Activated CD4-positive, alpha-beta memory T cell treated with anti-CD3 and anti-CD28 coated beads for 36 hours (primary cell): ENCODE results near the gene SDF4. TPM values are rescaled to one million over a fixed set of nuclear protein-coding genes. Genes with fewer than 3 reads are reported as not detected.

ENCODE experiments used
- CTCF ChIA-PET: fragments of 350-600 bp; sonication (Branson Sonifier 250); formaldehyde crosslinking; loops from one replicate; lab custom pipeline; 2021; ENCODE audit warnings: antibody characterized with exemption, inconsistent platforms; lab: Charles Lee
- POLR2A ChIA-PET: fragments of 350-600 bp; sonication (Branson Sonifier 250); formaldehyde crosslinking; loops from one replicate; lab custom pipeline; 2021; ENCODE audit warnings: antibody characterized with exemption; lab: Charles Lee
- DNase-seq: peaks from one replicate; pipeline ENCODE4 v3.0.0-alpha.2; 2020
- H3K27ac Mint-ChIP-seq: one replicate; pipeline ENCODE4 v1.8.0; 2021; ENCODE audit warnings: mixed read lengths
- H3K27me3 Mint-ChIP-seq: one replicate; pipeline ENCODE4 v1.8.0; 2021; ENCODE audit warnings: mixed read lengths
- H3K36me3 Mint-ChIP-seq: one replicate; pipeline ENCODE4 v1.8.0; 2021; ENCODE audit warnings: mixed read lengths
- H3K4me1 Mint-ChIP-seq: one replicate; pipeline ENCODE4 v1.8.0; 2021; ENCODE audit warnings: low read depth, mixed read lengths
- H3K4me3 Mint-ChIP-seq: one replicate; pipeline ENCODE4 v1.8.0; 2021; ENCODE audit warnings: mild to moderate bottlenecking, mixed read lengths
- H3K9me3 Mint-ChIP-seq: one replicate; pipeline ENCODE4 v1.8.0; 2021; ENCODE audit warnings: mixed read lengths
- intact Hi-C: fragments of 100-400 bp; cut with micrococcal nuclease; formaldehyde crosslinking; loops from one replicate; pipeline ENCODE4 v1.15.1; 2023
- total RNA-seq, 2 experiments: library from RNA; stranded (reverse); gene quantifications; one replicate each; pipeline ENCODE4 v1.2.3, GENCODE V29; 2021

SDF4 gene
- total RNA-seq, 2 experiments from 2014 or later: 302 to 305 TPM

- intact Hi-C loops: loop anchor here (5.0 kb wide), 2 partner anchors 92 to 153 kb away; partner anchors contain the start of genes ACAP3 and PUSL1
- Mint-ChIP-seq H3K36me3 (peaks cover 80% of the 10 kb centered on the region), H3K27ac (peak overlapping the region; percentile 100), H3K4me1 (peaks cover 51% of the 10 kb centered on the region), H3K9me3 (no peaks in the 10 kb centered on the region), H3K4me3 (peak overlapping the region; percentile 93), H3K27me3 (no peaks in the 10 kb centered on the region)
- DNase-seq: peak; percentile 63
- ChIA-PET POLR2A (interaction anchor here (0.8 to 5.7 kb wide), 8 partner anchors 9 to 182 kb away, joined by 3 to 107 read pairs (median 6); partner anchors contain the start of genes B3GALT6, SDF4 and TNFRSF18), CTCF (interaction anchor here (0.6 to 3.0 kb wide), 4 partner anchors 8 to 93 kb away, joined by 3 to 18 read pairs (median 6); partner anchors contain the start of genes SDF4 and TNFRSF18)
These were observed 16.6 kb downstream of the SDF4 start for GRCh38 chr1:1215080-1215676.

DNA sequence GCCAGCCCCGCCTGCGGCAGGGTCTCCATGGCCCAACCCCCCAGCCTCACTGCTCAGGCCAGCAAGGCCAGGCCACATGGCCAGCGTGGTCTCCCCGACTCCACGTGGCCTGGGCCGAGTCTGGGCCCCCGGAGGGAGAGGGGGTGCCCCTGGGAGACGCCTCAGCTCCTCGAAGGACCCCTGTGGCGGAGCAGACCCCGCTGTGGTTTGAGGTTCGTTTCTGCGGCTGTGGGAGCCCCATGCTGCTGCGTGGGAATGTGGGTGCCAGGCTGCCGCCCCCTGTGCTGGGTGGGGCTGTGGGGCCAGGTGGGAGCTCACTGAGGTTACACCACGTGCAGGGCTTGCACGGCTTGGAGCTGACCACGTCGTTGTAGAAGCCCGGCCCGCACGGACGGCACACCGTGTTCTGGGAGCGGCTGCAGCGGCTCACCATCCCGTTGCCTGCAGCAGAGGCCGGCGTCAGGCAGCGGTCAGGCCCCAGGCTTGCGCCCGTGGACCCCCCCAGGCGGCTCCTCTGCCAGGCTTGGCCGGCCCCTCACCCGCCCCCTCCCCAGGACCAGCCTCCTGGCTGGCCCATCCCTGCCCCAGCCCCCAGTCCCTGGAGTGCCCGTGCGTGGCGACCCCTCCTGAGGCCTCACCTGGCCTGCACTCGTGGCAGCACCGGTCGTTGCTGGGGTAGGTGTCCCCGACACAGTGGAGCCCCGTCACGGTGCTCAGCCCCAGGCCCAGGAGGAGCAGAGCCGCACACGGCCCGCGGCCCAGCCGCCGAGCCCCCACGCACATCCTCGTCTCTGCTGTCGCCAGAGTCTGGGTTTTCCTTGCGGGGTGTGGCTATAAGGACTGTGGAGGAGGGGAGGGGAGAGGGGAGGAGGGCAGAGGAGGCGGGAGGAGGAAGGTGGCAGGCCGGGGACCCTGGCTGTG, 18.2 kb downstream of the SDF4 start, which contains the start of gene TNFRSF4:
TNFRSF4 (minus strand) TSS at position 809 of the 921 bp plus-strand sequence; CDS start at position 783, 26 bp downstream.
- DNase-seq: peak; percentile 73
- peak within 1 kb of the TSS; percentile 100 for H3K27ac Mint-ChIP-seq
- H3K4me3 Mint-ChIP-seq: peak within 1 kb of the TSS; percentile 93
- H3K4me1 Mint-ChIP-seq: peaks cover 49% of the 10 kb centered on the region
- H3K27me3 Mint-ChIP-seq: no peaks in the 10 kb centered on the region
- CTCF ChIA-PET: interaction anchor here (2.0 kb wide), 1 partner anchor 91 kb away, joined by 6 read pairs; no protein-coding TSS in a partner anchor
- intact Hi-C loops: no loop called here
- H3K36me3 Mint-ChIP-seq: peaks cover 78% of the 10 kb centered on the region
- no peaks in the 10 kb centered on the region for H3K9me3 Mint-ChIP-seq
- POLR2A ChIA-PET: interaction anchor here (1.3 to 2.3 kb wide), 2 partner anchors 13 to 17 kb away, joined by 3 to 7 read pairs; no protein-coding TSS in a partner anchor

GRCh38 chr1:1212780-1213344, 18.9 kb downstream of the SDF4 start:
- Mint-ChIP-seq H3K9me3 (no peaks in the 10 kb centered on the region), H3K36me3 (peaks cover 76% of the 10 kb centered on the region), H3K4me3 (peak overlapping the region; percentile 81), H3K27ac (peak overlapping the region; percentile 100), H3K27me3 (no peaks in the 10 kb centered on the region), H3K4me1 (peaks cover 49% of the 10 kb centered on the region)
- peak; percentile 72 for DNase-seq
- intact Hi-C loops: no loop called here
- POLR2A ChIA-PET: interaction anchor here (0.7 to 1.3 kb wide), 3 partner anchors 18 to 91 kb away, joined by 3 read pairs; no protein-coding TSS in a partner anchor
- CTCF ChIA-PET: interaction anchor here (1.2 to 2.0 kb wide), 3 partner anchors 18 to 92 kb away, joined by 3 to 6 read pairs (median 3); no protein-coding TSS in a partner anchor

GRCh38 chr1:1211541-1212441, 20.0 kb downstream of the SDF4 start:
- peak overlapping the region; percentile 100 for H3K27ac Mint-ChIP-seq
- H3K27me3 Mint-ChIP-seq: no peaks in the 10 kb centered on the region
- no peak for DNase-seq
- intact Hi-C loops: no loop called here
- peaks cover 67% of the 10 kb centered on the region for H3K36me3 Mint-ChIP-seq
- ChIA-PET POLR2A (interaction anchor here (0.7 to 0.8 kb wide), 2 partner anchors 19 to 90 kb away, joined by 3 read pairs; no protein-coding TSS in a partner anchor), CTCF (interaction anchor here (1.2 to 1.3 kb wide), 2 partner anchors 19 to 91 kb away, joined by 3 read pairs; no protein-coding TSS in a partner anchor)
- peaks cover 44% of the 10 kb centered on the region for H3K4me1 Mint-ChIP-seq
- peak overlapping the region; percentile 91 for H3K4me3 Mint-ChIP-seq
- H3K9me3 Mint-ChIP-seq: no peaks in the 10 kb centered on the region

DNA sequence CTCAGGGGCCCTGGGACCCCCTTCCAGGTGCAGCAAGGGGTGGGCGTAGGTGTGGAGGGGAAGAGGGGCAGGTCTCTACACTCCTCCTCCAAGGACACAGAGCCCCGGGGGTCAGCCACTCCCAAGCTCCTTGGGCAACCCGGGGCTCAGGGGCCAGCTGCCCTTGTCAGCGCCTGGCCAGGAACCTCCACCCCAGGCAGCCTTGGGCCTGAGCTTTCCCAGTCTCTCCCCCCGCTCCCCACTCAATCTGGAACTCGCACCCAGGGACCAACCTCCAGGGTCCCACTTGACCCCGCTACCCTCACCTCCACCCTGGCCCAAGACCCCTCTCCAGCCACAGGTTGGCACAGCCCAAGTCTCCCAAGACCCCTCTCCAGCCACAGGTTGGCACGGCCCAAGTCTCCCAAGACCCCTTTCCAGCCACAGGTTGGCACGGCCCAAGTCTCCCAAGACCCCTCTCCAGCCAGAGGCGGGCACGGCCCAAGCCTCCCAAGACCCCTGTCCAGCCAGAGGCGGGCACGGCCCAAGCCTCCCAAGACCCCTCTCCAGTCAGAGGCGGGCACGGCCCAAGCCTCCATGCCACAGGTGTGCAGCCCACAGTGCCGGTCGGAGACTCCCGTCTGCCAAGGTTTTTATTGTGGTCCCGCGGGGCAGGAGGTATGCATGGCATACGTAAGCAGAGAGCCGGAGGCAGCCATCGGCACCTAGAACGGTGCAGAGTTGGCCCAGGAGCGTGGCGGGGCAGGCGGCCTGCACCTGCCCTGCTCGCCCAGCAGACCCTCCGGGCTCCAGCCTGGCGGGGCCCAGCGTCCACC, 20.9 kb downstream of the SDF4 start:
- no peaks in the 10 kb centered on the region for H3K27me3 Mint-ChIP-seq
- peak; percentile 10 for DNase-seq
- intact Hi-C loops: no loop called here
- H3K4me3 Mint-ChIP-seq: peak overlapping the region; percentile 91
- peaks cover 62% of the 10 kb centered on the region for H3K36me3 Mint-ChIP-seq
- no peaks in the 10 kb centered on the region for H3K9me3 Mint-ChIP-seq
- ChIA-PET CTCF (interaction anchor here (0.8 to 1.5 kb wide), 2 partner anchors 63 to 81 kb away, joined by 3 read pairs; partner anchors contain the start of gene UBE2J2), POLR2A (interaction anchor here (8.3 kb wide), 1 partner anchor 6 kb away, joined by 107 read pairs; no protein-coding TSS in a partner anchor)
- peaks cover 42% of the 10 kb centered on the region for H3K4me1 Mint-ChIP-seq
- peak overlapping the region; percentile 100 for H3K27ac Mint-ChIP-seq

DNA sequence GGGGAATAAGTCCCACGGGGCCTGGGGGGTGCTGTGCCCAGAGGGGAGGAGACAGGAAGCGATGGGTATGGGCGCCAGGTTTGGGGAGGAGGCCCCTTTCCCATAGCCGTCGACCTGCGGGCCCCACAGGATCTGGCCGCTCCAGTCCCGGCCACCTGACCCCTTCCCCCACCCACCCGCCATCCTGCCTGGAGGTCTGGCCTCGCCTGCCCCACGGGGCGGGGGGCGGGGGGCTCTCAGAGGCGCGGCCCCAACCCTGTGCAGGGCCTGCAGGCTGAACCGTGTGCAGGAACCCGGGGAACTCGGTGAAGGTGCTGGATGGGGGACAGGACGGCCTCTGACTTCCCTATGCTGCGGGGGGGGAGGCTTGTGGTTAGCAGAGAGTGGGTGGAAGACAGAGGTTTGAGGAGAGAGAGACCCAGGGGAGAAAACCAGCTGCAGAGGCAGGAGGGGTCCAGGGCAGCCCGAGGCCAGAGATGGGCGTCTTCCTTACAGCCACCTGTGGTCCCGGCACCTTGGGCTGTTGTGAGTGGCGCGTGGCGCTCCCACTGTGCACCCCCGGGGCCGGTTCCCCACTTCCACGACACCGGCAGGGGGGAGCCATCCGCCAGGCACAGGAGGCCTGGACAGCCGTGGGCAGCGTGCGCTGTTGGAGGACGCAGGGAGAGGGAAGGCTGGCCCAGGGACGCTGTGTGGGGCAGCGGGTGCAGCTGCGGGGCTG, 22.9 kb downstream of the SDF4 start:
- H3K27ac Mint-ChIP-seq: peak overlapping the region; percentile 100
- intact Hi-C loops: loop anchor here (1.0 to 10.0 kb wide), 4 partner anchors 7 to 174 kb away; partner anchors contain the start of gene C1orf159

DNA sequence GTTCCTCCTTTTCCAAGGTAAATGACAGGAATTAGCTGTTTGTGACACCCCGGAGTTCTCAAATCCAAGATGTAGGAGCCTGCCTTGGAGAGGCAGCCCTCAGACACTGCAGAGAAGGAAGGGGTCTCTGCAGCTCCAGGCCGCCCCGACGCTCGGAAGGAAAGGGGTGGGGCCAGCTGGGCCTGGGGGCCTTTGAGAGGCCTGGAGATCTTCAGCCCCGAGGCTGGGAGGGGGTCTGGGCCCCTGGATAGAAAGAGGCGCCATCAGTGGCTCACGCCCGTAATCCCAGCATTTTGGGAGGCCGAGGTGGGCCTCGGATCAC, 24.3 kb downstream of the SDF4 start:
- Mint-ChIP-seq H3K36me3 (peaks cover 54% of the 10 kb centered on the region), H3K9me3 (no peaks in the 10 kb centered on the region), H3K4me1 (peaks cover 31% of the 10 kb centered on the region), H3K27me3 (no peaks in the 10 kb centered on the region), H3K4me3 (peak overlapping the region; percentile 91), H3K27ac (peak overlapping the region; percentile 100)
- ChIA-PET POLR2A (interaction anchor here (0.9 to 8.3 kb wide), 5 partner anchors 10 to 92 kb away, joined by 3 to 107 read pairs (median 4); partner anchors contain the start of gene C1orf159), CTCF (interaction anchor here (1.3 to 2.4 kb wide), 4 partner anchors 9 to 174 kb away, joined by 3 to 13 read pairs (median 6); no protein-coding TSS in a partner anchor)
- intact Hi-C loops: loop anchor here (10.0 kb wide), 1 partner anchor 173 kb away; no protein-coding TSS in a partner anchor
- DNase-seq: no peak

More for the DNA sequence above, 22.9 kb downstream of the SDF4 start:
- ChIA-PET CTCF (interaction anchor here (2.4 kb wide), 1 partner anchor 87 kb away, joined by 13 read pairs; no protein-coding TSS in a partner anchor), POLR2A (interaction anchor here (0.6 to 8.3 kb wide), 3 partner anchors 8 to 92 kb away, joined by 3 to 107 read pairs (median 4); no protein-coding TSS in a partner anchor)
- no peaks in the 10 kb centered on the region for H3K27me3 Mint-ChIP-seq
- peaks cover 30% of the 10 kb centered on the region for H3K4me1 Mint-ChIP-seq
- peak; percentile 86 for DNase-seq
- H3K4me3 Mint-ChIP-seq: peak overlapping the region; percentile 91
- H3K36me3 Mint-ChIP-seq: peaks cover 57% of the 10 kb centered on the region
- H3K9me3 Mint-ChIP-seq: no peaks in the 10 kb centered on the region

DNA sequence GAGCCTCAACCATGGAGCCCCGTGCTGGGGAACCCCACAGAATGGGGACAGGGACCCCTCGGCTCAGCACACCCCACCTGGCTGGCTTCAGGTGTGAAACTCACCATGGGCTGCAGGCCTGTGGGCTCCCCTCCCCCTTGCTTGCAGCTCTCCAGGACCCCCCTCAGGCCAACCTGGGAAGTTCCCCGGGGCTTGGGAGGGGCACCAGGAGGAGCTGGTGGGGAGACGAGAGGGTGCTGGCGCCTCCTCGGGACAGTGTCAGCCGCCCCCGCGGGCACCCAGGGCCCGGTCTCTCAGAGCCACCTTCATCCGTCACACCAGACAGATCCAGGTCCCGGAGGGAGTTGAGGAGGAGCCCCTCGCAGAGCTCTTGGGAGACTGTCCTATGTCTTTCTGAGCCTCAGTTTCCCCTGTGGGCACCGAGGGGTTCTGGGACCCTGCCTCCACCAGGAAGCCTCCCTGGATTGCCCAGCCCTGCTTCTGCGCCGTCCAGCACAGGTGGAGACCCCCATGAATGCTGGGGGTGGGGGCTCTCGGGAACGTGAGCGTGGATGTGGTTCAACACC, 24.8 kb downstream of the SDF4 start:
- peaks cover 52% of the 10 kb centered on the region for H3K36me3 Mint-ChIP-seq
- CTCF ChIA-PET: interaction anchor here (1.3 to 2.4 kb wide), 4 partner anchors 10 to 174 kb away, joined by 3 to 13 read pairs (median 6); no protein-coding TSS in a partner anchor
- POLR2A ChIA-PET: interaction anchor here (0.6 to 8.3 kb wide), 6 partner anchors 10 to 91 kb away, joined by 3 to 107 read pairs (median 4); partner anchors contain the start of gene C1orf159
- H3K4me3 Mint-ChIP-seq: peak overlapping the region; percentile 84
- no peaks in the 10 kb centered on the region for H3K27me3 Mint-ChIP-seq
- peaks cover 31% of the 10 kb centered on the region for H3K4me1 Mint-ChIP-seq
- H3K27ac Mint-ChIP-seq: peak overlapping the region; percentile 100
- DNase-seq: peak; percentile 60
- H3K9me3 Mint-ChIP-seq: no peaks in the 10 kb centered on the region
- intact Hi-C loops: loop anchor here (1.0 to 10.0 kb wide), 2 partner anchors 70 to 172 kb away; no protein-coding TSS in a partner anchor
